Measurements from ENCODE around the gene ST6GALNAC3. TPM values are rescaled to one million over a fixed set of nuclear protein-coding genes. Genes with fewer than 3 reads are reported as not detected.

The ST6GALNAC3 gene
- total RNA-seq, 2 donors from 2014 or later, result 6.3 to 7.6 TPM

DNA sequence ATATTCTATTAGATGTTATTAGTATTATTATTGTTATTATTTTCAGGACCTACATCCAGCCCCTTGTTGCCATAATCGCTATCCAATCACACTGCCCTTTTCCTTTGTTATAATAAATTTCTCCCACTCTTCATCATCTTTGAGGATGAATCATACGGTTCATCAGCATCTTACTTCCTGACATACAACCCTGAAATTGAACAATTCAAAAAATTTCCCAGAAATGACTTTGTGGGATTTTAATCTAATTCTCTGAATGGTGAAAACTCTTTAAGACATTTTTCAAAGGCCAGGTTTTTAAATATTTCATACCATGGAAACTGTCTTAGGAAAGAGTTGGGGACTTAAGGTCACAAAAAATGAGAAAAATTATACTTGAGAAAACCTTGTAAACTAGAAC, 353.5 kb downstream of the ST6GALNAC3 start:
- H3K27ac Mint-ChIP-seq, result no peak overlapping the region
- Histone ChIP-seq H3K4me3 (ENCODE audit: low read length) (no peak overlapping the region), H3K27ac (ENCODE audit: low read depth, low read length) (no peak overlapping the region), H3K9me3 (ENCODE audit: control insufficient read depth, low read length) (peaks cover 7% of the 10 kb centered on the region), H3K27me3 (ENCODE audit: control insufficient read depth, insufficient read depth, low read length, poor library complexity, severe bottlenecking) (no peaks in the 10 kb centered on the region), H3K36me3 (ENCODE audit: control insufficient read depth, insufficient read depth, low read length) (no peaks in the 10 kb centered on the region), H3K9ac (ENCODE audit: extremely low read depth, low read length, poor library complexity, severe bottlenecking) (no peak overlapping the region), H3K4me1 (ENCODE audit: control insufficient read depth, insufficient read depth, low read length) (peaks cover 5% of the 10 kb centered on the region)
- TF ChIP-seq, protein P1, sequence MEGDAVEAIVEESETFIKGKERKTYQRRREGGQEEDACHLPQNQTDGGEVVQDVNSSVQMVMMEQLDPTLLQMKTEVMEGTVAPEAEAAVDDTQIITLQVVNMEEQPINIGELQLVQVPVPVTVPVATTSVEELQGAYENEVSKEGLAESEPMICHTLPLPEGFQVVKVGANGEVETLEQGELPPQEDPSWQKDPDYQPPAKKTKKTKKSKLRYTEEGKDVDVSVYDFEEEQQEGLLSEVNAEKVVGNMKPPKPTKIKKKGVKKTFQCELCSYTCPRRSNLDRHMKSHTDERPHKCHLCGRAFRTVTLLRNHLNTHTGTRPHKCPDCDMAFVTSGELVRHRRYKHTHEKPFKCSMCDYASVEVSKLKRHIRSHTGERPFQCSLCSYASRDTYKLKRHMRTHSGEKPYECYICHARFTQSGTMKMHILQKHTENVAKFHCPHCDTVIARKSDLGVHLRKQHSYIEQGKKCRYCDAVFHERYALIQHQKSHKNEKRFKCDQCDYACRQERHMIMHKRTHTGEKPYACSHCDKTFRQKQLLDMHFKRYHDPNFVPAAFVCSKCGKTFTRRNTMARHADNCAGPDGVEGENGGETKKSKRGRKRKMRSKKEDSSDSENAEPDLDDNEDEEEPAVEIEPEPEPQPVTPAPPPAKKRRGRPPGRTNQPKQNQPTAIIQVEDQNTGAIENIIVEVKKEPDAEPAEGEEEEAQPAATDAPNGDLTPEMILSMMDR (conservative IDR thresholded peaks at IDR 0.05), result no peak
- no peak overlapping the region for H3K4me3 Mint-ChIP-seq
- peaks cover 13% of the 10 kb centered on the region for H3K4me1 Mint-ChIP-seq
- no peaks in the 10 kb centered on the region for H3K36me3 Mint-ChIP-seq (ENCODE audit: low read depth)
- no peak for DNase-seq
- H3K9me3 Mint-ChIP-seq, result peaks cover 2% of the 10 kb centered on the region
- H3K27me3 Mint-ChIP-seq (ENCODE audit: insufficient read depth), result no peaks in the 10 kb centered on the region
- WGBS, 2 experiments (ENCODE audit: insufficient coverage in 1 of 2, insufficient read length in 1 of 2), result 90 to 92% methylated on average over 2 of the region's 2 CpGs

DNA sequence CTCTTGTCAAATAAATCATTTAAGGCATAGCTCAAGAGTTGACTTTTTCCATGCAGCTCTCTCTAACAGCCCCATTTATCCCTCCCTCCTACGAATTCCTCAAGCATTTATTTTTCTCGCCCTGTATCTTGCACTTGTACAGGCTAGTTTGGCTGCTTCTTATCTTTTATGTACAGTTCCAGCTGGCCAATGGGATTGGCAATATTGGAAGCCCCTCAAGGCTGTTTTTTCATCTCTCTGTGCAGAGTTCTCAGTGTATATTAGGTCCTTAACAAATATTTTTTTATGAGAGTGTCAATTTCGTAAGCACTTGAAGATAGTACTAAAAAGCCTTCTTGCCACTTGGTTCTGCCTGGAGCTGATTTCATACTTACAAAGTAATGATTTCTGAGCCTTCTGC, 356.0 kb downstream of the ST6GALNAC3 start:
- Histone ChIP-seq H3K27ac (ENCODE audit: low read depth, low read length) (no peak overlapping the region), H3K9me3 (ENCODE audit: control insufficient read depth, low read length) (peaks cover 7% of the 10 kb centered on the region), H3K27me3 (ENCODE audit: control insufficient read depth, insufficient read depth, low read length, poor library complexity, severe bottlenecking) (no peaks in the 10 kb centered on the region), H3K9ac (ENCODE audit: extremely low read depth, low read length, poor library complexity, severe bottlenecking) (no peak overlapping the region), H3K4me3 (ENCODE audit: low read length) (no peak overlapping the region), H3K4me1 (ENCODE audit: control insufficient read depth, insufficient read depth, low read length) (peaks cover 12% of the 10 kb centered on the region), H3K36me3 (ENCODE audit: control insufficient read depth, insufficient read depth, low read length) (no peaks in the 10 kb centered on the region)
- Mint-ChIP-seq H3K9me3 (peaks cover 2% of the 10 kb centered on the region), H3K4me3 (no peak overlapping the region), H3K36me3 (ENCODE audit: low read depth) (no peaks in the 10 kb centered on the region), H3K27me3 (ENCODE audit: insufficient read depth) (no peaks in the 10 kb centered on the region), H3K4me1 (peaks cover 7% of the 10 kb centered on the region), H3K27ac (no peak overlapping the region)
- DNase-seq, result no peak
- TF ChIP-seq, protein P1 (conservative IDR thresholded peaks at IDR 0.05), result no peak
- 92 to 95% methylated on average over 3 of the region's 3 CpGs for WGBS, 2 experiments (ENCODE audit: insufficient coverage in 1 of 2, insufficient read length in 1 of 2)

DNA sequence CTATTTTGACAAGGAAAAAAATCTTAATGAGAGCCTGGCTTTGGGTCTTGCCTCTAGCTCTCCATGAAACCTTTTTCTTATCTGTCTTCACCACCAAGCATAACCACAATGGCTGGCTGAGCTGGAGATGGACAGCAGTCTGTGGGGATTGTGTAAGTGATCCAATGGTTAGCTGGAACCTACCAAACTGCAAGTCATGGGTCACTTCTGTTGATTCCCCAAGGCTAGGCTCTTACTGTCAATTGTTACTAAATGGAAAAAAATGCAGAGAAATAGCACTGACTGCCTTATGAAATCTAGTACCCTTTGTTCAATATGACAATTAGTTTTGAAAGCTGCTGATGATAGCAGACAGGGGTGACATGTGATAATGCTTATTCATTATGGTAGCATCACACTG, 359.0 kb downstream of the ST6GALNAC3 start:
- no peaks in the 10 kb centered on the region for H3K27me3 ChIP-seq (ENCODE audit: control insufficient read depth, insufficient read depth, low read length, poor library complexity, severe bottlenecking)
- H3K4me1 Mint-ChIP-seq, result peaks cover 5% of the 10 kb centered on the region
- no peaks in the 10 kb centered on the region for H3K9me3 ChIP-seq (ENCODE audit: control insufficient read depth, low read length)
- H3K36me3 Mint-ChIP-seq (ENCODE audit: low read depth), result no peaks in the 10 kb centered on the region
- TF ChIP-seq, protein P1 (conservative IDR thresholded peaks at IDR 0.05), result no peak
- H3K27ac Mint-ChIP-seq, result peak overlapping the region; percentile 1
- H3K4me3 ChIP-seq (ENCODE audit: low read length), result no peak overlapping the region
- no peaks in the 10 kb centered on the region for H3K36me3 ChIP-seq (ENCODE audit: control insufficient read depth, insufficient read depth, low read length)
- H3K4me3 Mint-ChIP-seq, result no peak overlapping the region
- H3K27ac ChIP-seq (ENCODE audit: low read depth, low read length), result no peak overlapping the region
- DNase-seq, result no peak
- peaks cover 12% of the 10 kb centered on the region for H3K4me1 ChIP-seq (ENCODE audit: control insufficient read depth, insufficient read depth, low read length)
- no peaks in the 10 kb centered on the region for H3K9me3 Mint-ChIP-seq
- H3K27me3 Mint-ChIP-seq (ENCODE audit: insufficient read depth), result no peaks in the 10 kb centered on the region
- no peak overlapping the region for H3K9ac ChIP-seq (ENCODE audit: extremely low read depth, low read length, poor library complexity, severe bottlenecking)
